Muscle layer of colon (tissue), 2 donors: ENCODE measurements around the gene NME9.
"Not testable (repeated sequence)": the region's sequence is repeated elsewhere in the genome, so short reads cannot be mapped to it uniquely, and the experiment has no call there.

Experiments used
- H3K27ac ChIP-seq: one replicate; pipeline ENCODE4 v1.7.0; 2013; ENCODE audit warnings: low read depth, mild to moderate bottlenecking, low read length, moderate library complexity
- H3K27me3 ChIP-seq, 2 donors: one replicate each; pipeline ENCODE4 v1.7.0; 2013; ENCODE audit warnings: low read length in 2 of 2, mild to moderate bottlenecking in 2 of 2; ENCODE audit not compliant: insufficient read depth in 2 of 2, control insufficient read depth in 1 of 2
- H3K36me3 ChIP-seq: one replicate; pipeline ENCODE4 v1.7.0; 2013; ENCODE audit warnings: mild to moderate bottlenecking, low read length; ENCODE audit not compliant: insufficient read depth
- H3K4me1 ChIP-seq: one replicate; pipeline ENCODE4 v1.7.0; 2013; ENCODE audit warnings: mild to moderate bottlenecking, low read length; ENCODE audit not compliant: insufficient read depth
- H3K4me3 ChIP-seq, 2 donors: one replicate each; pipeline ENCODE4 v1.7.0; 2013; ENCODE audit warnings: low read length in 2 of 2, low read depth in 1 of 2, mild to moderate bottlenecking in 1 of 2, moderate library complexity in 1 of 2
- H3K9ac ChIP-seq: one replicate; pipeline ENCODE4 v1.7.0; 2013; ENCODE audit warnings: low read length
- H3K9me3 ChIP-seq: one replicate; pipeline ENCODE4 v1.7.0; 2013; ENCODE audit warnings: mild to moderate bottlenecking, low read length
- donor health status: abdominal sarcoma.
- donor health status: Adenocarcinoma of cecum.

NME9 gene

GRCh38 chr3:138329127-138329983, at the start of gene NME9:
Gene NME9 (minus strand): TSS chr3:138329851. CDS start chr3:138329335, 516 bp downstream.
- Histone ChIP-seq H3K36me3 (no peaks in the 10 kb centered on the region), H3K4me1 (peaks cover 8% of the 10 kb centered on the region), H3K4me3 (peak within 1 kb of the TSS; percentile 65 to 75), H3K27ac (peak within 1 kb of the TSS; percentile 73), H3K9me3 (no peaks in the 10 kb centered on the region), H3K9ac (no peak within 1 kb of the TSS), H3K27me3 (no peaks in the 10 kb centered on the region)

- no peaks in the 10 kb centered on the region for H3K9me3 ChIP-seq
- H3K4me3 ChIP-seq = no peak overlapping the region
- H3K27me3 ChIP-seq = no peaks in the 10 kb centered on the region
- H3K4me1 ChIP-seq = peaks cover 20% of the 10 kb centered on the region
- peaks cover 8% of the 10 kb centered on the region for H3K36me3 ChIP-seq
- H3K9ac ChIP-seq = no peak overlapping the region
- no peak overlapping the region for H3K27ac ChIP-seq
These were observed 49.3 kb upstream of the NME9 start for GRCh38 chr3:138378990-138379389.

- no peak overlapping the region for H3K4me3 ChIP-seq
- peaks cover 20% of the 10 kb centered on the region for H3K4me1 ChIP-seq
- no peak overlapping the region for H3K27ac ChIP-seq
- no peaks in the 10 kb centered on the region for H3K9me3 ChIP-seq
- H3K36me3 ChIP-seq = peaks cover 8% of the 10 kb centered on the region
- H3K27me3 ChIP-seq = no peaks in the 10 kb centered on the region
- no peak overlapping the region for H3K9ac ChIP-seq
These were observed 48.7 kb upstream of the NME9 start for GRCh38 chr3:138378331-138378730.

GRCh38 chr3:138377804-138378203, 48.2 kb upstream of the NME9 start:
- Histone ChIP-seq H3K4me3 (no peak overlapping the region), H3K27ac (no peak overlapping the region), H3K36me3 (peaks cover 8% of the 10 kb centered on the region), H3K9me3 (no peaks in the 10 kb centered on the region), H3K4me1 (peaks cover 19% of the 10 kb centered on the region), H3K27me3 (no peaks in the 10 kb centered on the region), H3K9ac (no peak overlapping the region)

- H3K27ac ChIP-seq, H3K4me3 ChIP-seq, H3K36me3 ChIP-seq, H3K9me3 ChIP-seq, H3K9ac ChIP-seq, H3K27me3 ChIP-seq: not testable (repeated sequence)
- H3K4me1 ChIP-seq = peaks cover 13% of the 10 kb centered on the region
These were observed 47.6 kb upstream of the NME9 start for GRCh38 chr3:138377212-138377611.

- H3K9me3 ChIP-seq = no peaks in the 10 kb centered on the region
- H3K4me1 ChIP-seq = peaks cover 7% of the 10 kb centered on the region
- H3K4me3 ChIP-seq = no peak overlapping the region
- no peak overlapping the region for H3K9ac ChIP-seq
- H3K27ac ChIP-seq = no peak overlapping the region
- peaks cover 8% of the 10 kb centered on the region for H3K36me3 ChIP-seq
- H3K27me3 ChIP-seq = no peaks in the 10 kb centered on the region
These were observed 47.0 kb upstream of the NME9 start for GRCh38 chr3:138376663-138377062.

- Histone ChIP-seq H3K27ac (no peak overlapping the region), H3K9ac (no peak overlapping the region), H3K27me3 (no peaks in the 10 kb centered on the region), H3K9me3 (no peaks in the 10 kb centered on the region), H3K4me3 (no peak overlapping the region), H3K4me1 (no peaks in the 10 kb centered on the region), H3K36me3 (peaks cover 8% of the 10 kb centered on the region)
These were observed 45.8 kb upstream of the NME9 start for GRCh38 chr3:138375447-138375846.

GRCh38 chr3:138374573-138375134, 45.0 kb upstream of the NME9 start:
- Histone ChIP-seq H3K4me3 (no peak overlapping the region), H3K9ac (no peak overlapping the region), H3K27ac (no peak overlapping the region), H3K4me1 (no peaks in the 10 kb centered on the region), H3K27me3 (no peaks in the 10 kb centered on the region), H3K36me3 (peaks cover 8% of the 10 kb centered on the region), H3K9me3 (no peaks in the 10 kb centered on the region)

GRCh38 chr3:138373736-138374094, 44.1 kb upstream of the NME9 start:
- no peak overlapping the region for H3K27ac ChIP-seq
- no peaks in the 10 kb centered on the region for H3K27me3 ChIP-seq
- H3K9ac ChIP-seq = no peak overlapping the region
- no peaks in the 10 kb centered on the region for H3K9me3 ChIP-seq
- H3K4me1 ChIP-seq = no peaks in the 10 kb centered on the region
- H3K36me3 ChIP-seq = peaks cover 8% of the 10 kb centered on the region
- no peak overlapping the region for H3K4me3 ChIP-seq

- Histone ChIP-seq H3K36me3 (peaks cover 8% of the 10 kb centered on the region), H3K9ac (no peak overlapping the region), H3K4me3 (no peak overlapping the region), H3K9me3 (no peaks in the 10 kb centered on the region), H3K27me3 (no peaks in the 10 kb centered on the region), H3K4me1 (no peaks in the 10 kb centered on the region), H3K27ac (no peak overlapping the region)
These were observed 43.6 kb upstream of the NME9 start for GRCh38 chr3:138373087-138373735.

GRCh38 chr3:138371070-138371965, 41.7 kb upstream of the NME9 start:
- no peaks in the 10 kb centered on the region for H3K27me3 ChIP-seq
- no peaks in the 10 kb centered on the region for H3K9me3 ChIP-seq
- no peak overlapping the region for H3K27ac ChIP-seq
- H3K9ac ChIP-seq = no peak overlapping the region
- H3K4me1 ChIP-seq = peaks cover 6% of the 10 kb centered on the region
- H3K4me3 ChIP-seq = no peak overlapping the region
- H3K36me3 ChIP-seq = no peaks in the 10 kb centered on the region
